ENCODE data around the gene KAZN.

KAZN gene

GRCh38 chr1:14940285-14940870, 341.9 kb downstream of the KAZN start:
- no peak overlapping the region for H3K4me2 ChIP-seq (ENCODE audit: low read length)
- H3K27ac ChIP-seq (ENCODE audit: low read depth, low read length): no peak overlapping the region
- H3K4me1 ChIP-seq (ENCODE audit: control insufficient read depth, low read length): no peaks in the 10 kb centered on the region

GRCh38 chr1:14941864-14942263, 343.4 kb downstream of the KAZN start:
- no peak for TF ChIP-seq EZH2phosphoT487 (IDR thresholded peaks at IDR 0.05; ENCODE audit: borderline replicate concordance, low read length)
- no peak for TF ChIP-seq CTCF (IDR thresholded peaks at IDR 0.05; ENCODE audit: low read depth, low read length, poor library complexity, severe bottlenecking)
- Histone ChIP-seq H4K20me1 (ENCODE audit: control insufficient read depth, insufficient read depth, low read depth, low read length) (no peaks in the 10 kb centered on the region), H3K36me3 (ENCODE audit: control insufficient read depth, low read length) (no peaks in the 10 kb centered on the region), H3K9me2 (replicated peaks; ENCODE audit: control insufficient read depth, low read length) (no peaks in the 10 kb centered on the region), H3K4me1 (ENCODE audit: control insufficient read depth, low read length) (no peaks in the 10 kb centered on the region), H3F3A (ENCODE audit: control insufficient read depth, insufficient read depth) (no peaks in the 10 kb centered on the region), H3K79me2 (ENCODE audit: control insufficient read depth, low read length) (no peaks in the 10 kb centered on the region), H3K4me2 (ENCODE audit: low read length) (no peak overlapping the region), H3K4me3 (ENCODE audit: low read length) (no peak overlapping the region), H3K9me3 (ENCODE audit: control insufficient read depth, insufficient read depth, low read length) (no peaks in the 10 kb centered on the region), H3K27ac (ENCODE audit: low read depth, low read length) (no peak overlapping the region), H3K27me3 (ENCODE audit: control insufficient read depth, low read length) (no peaks in the 10 kb centered on the region)

More at GRCh38 chr1:14940285-14940870, 341.9 kb downstream of the KAZN start:
- Histone ChIP-seq H3F3A (ENCODE audit: control insufficient read depth, insufficient read depth) (no peaks in the 10 kb centered on the region), H3K79me2 (ENCODE audit: control insufficient read depth, low read length) (no peaks in the 10 kb centered on the region), H3K36me3 (ENCODE audit: control insufficient read depth, low read length) (no peaks in the 10 kb centered on the region), H4K20me1 (ENCODE audit: control insufficient read depth, insufficient read depth, low read depth, low read length) (no peaks in the 10 kb centered on the region), H3K27me3 (ENCODE audit: control insufficient read depth, low read length) (no peaks in the 10 kb centered on the region), H3K9me3 (ENCODE audit: control insufficient read depth, insufficient read depth, low read length) (no peaks in the 10 kb centered on the region), H3K4me3 (ENCODE audit: low read length) (no peak overlapping the region), H3K9me2 (replicated peaks; ENCODE audit: control insufficient read depth, low read length) (no peaks in the 10 kb centered on the region)
- TF ChIP-seq CTCF (IDR thresholded peaks at IDR 0.05; ENCODE audit: low read depth, low read length, poor library complexity, severe bottlenecking): no peak
- no peak for TF ChIP-seq EZH2phosphoT487 (IDR thresholded peaks at IDR 0.05; ENCODE audit: borderline replicate concordance, low read length)

GRCh38 chr1:14944471-14944985, 346.0 kb downstream of the KAZN start:
- H3K4me2 ChIP-seq (ENCODE audit: low read length): no peak overlapping the region

More at GRCh38 chr1:14944471-14944985, 346.0 kb downstream of the KAZN start:
- Histone ChIP-seq H3K27ac (ENCODE audit: low read depth, low read length) (no peak overlapping the region), H4K20me1 (ENCODE audit: control insufficient read depth, insufficient read depth, low read depth, low read length) (no peaks in the 10 kb centered on the region), H3K79me2 (ENCODE audit: control insufficient read depth, low read length) (no peaks in the 10 kb centered on the region), H3K4me3 (ENCODE audit: low read length) (no peak overlapping the region), H3K4me1 (ENCODE audit: control insufficient read depth, low read length) (no peaks in the 10 kb centered on the region), H3K36me3 (ENCODE audit: control insufficient read depth, low read length) (no peaks in the 10 kb centered on the region), H3F3A (ENCODE audit: control insufficient read depth, insufficient read depth) (no peaks in the 10 kb centered on the region), H3K27me3 (ENCODE audit: control insufficient read depth, low read length) (no peaks in the 10 kb centered on the region), H3K9me2 (replicated peaks; ENCODE audit: control insufficient read depth, low read length) (no peaks in the 10 kb centered on the region), H3K9me3 (ENCODE audit: control insufficient read depth, insufficient read depth, low read length) (no peaks in the 10 kb centered on the region)
- TF ChIP-seq CTCF (IDR thresholded peaks at IDR 0.05; ENCODE audit: low read depth, low read length, poor library complexity, severe bottlenecking) (no peak), EZH2phosphoT487 (IDR thresholded peaks at IDR 0.05; ENCODE audit: borderline replicate concordance, low read length) (no peak)
